CD4-positive, alpha-beta T cell (primary cell): ENCODE measurements around the gene ZMYND15. TPM values are rescaled to one million over a fixed set of nuclear protein-coding genes. Genes with fewer than 3 reads are reported as not detected.

ENCODE experiments used
- ATAC-seq: fragments of 200-7000 bp; cut with Tn5 transposase; one replicate; pipeline ENCODE4 v1.10.0; 2022; ENCODE audit warnings: mild to moderate bottlenecking; ENCODE audit not compliant: poor library complexity
- CTCF ChIA-PET: fragments of 350-600 bp; sonication (Branson Sonifier 250); formaldehyde crosslinking; loops from one replicate; lab custom pipeline; 2021; ENCODE audit warnings: antibody characterized with exemption, inconsistent platforms; lab: Charles Lee
- POLR2A ChIA-PET: fragments of 350-600 bp; sonication (Branson Sonifier 250); formaldehyde crosslinking; loops from one replicate; lab custom pipeline; 2021; ENCODE audit warnings: antibody characterized with exemption, inconsistent platforms; lab: Charles Lee
- DNase-seq, 14 experiments: peaks; one replicate each; pipeline ENCODE4 v3.0.0-alpha.2; 2013 to 2020; ENCODE audit warnings: mixed read lengths in 2 of 14
- H3K27ac ChIP-seq, 2 donors: one replicate each; pipeline versions ENCODE4 v1.5.1 to v1.7.0; 2013; ENCODE audit warnings: low read length in 2 of 2, low read depth in 1 of 2, mild to moderate bottlenecking in 1 of 2
- H3K27me3 ChIP-seq, 2 experiments: 1 replicate in 1 of 2; 2 replicates in 1 of 2; pipeline versions ENCODE4 v1.6.1 to v1.7.0; 2013; ENCODE audit warnings: low read length in 2 of 2, control low read depth in 1 of 2, mild to moderate bottlenecking in 1 of 2, moderate library complexity in 1 of 2; ENCODE audit not compliant: insufficient read depth in 2 of 2, control insufficient read depth in 1 of 2
- H3K36me3 ChIP-seq: one replicate; pipeline ENCODE4 v1.6.1; 2013; ENCODE audit warnings: low read length, control low read depth; ENCODE audit not compliant: insufficient read depth
- H3K4me1 ChIP-seq: one replicate; pipeline ENCODE4 v1.6.1; 2013; ENCODE audit warnings: low read length, control low read depth; ENCODE audit not compliant: insufficient read depth
- H3K4me3 ChIP-seq: one replicate; pipeline ENCODE4 v1.5.1; 2013; ENCODE audit warnings: mild to moderate bottlenecking, low read length, moderate library complexity
- H3K9me3 ChIP-seq, 2 experiments: 1 replicate in 1 of 2; 2 replicates in 1 of 2; pipeline versions ENCODE4 v1.6.1 to v1.7.0; 2013; ENCODE audit warnings: low read length in 2 of 2, mild to moderate bottlenecking in 2 of 2, control low read depth in 1 of 2, moderate library complexity in 1 of 2; ENCODE audit not compliant: control insufficient read depth in 1 of 2, insufficient read depth in 1 of 2
- H3K27ac Mint-ChIP-seq: one replicate; pipeline ENCODE4 v1.8.0; 2020; ENCODE audit warnings: mixed read lengths
- H3K27me3 Mint-ChIP-seq: one replicate; pipeline ENCODE4 v1.8.0; 2021; ENCODE audit warnings: mixed read lengths
- H3K36me3 Mint-ChIP-seq: one replicate; pipeline ENCODE4 v1.8.0; 2021; ENCODE audit warnings: low read depth, mixed read lengths
- H3K4me1 Mint-ChIP-seq: one replicate; pipeline ENCODE4 v1.8.0; 2021; ENCODE audit warnings: low read depth, mixed read lengths
- H3K4me3 Mint-ChIP-seq: one replicate; pipeline ENCODE4 v1.8.0; 2020; ENCODE audit warnings: mild to moderate bottlenecking, mixed read lengths
- H3K9me3 Mint-ChIP-seq: one replicate; pipeline ENCODE4 v1.8.0; 2020; ENCODE audit warnings: mixed read lengths
- CTCF ChIP-seq: fragments of 200-600 bp; IDR thresholded peaks from one replicate; pipeline ENCODE4 v1.8.0; 2022; ENCODE audit warnings: antibody characterized with exemption, mild to moderate bottlenecking
- intact Hi-C, 2 experiments: fragments of 100-400 bp; cut with DNase I in 1 of 2; cut with micrococcal nuclease in 1 of 2; formaldehyde crosslinking; loops; one replicate each; pipeline versions ENCODE4 v1.15.1 to v1.9.0; 2023 to 2025; cut with DNase I, micrococcal nuclease
- total RNA-seq, 174 experiments: library from RNA in 2 of 174; stranded (reverse) in 2 of 174; gene quantifications; one replicate each; pipeline ENCODE4 v1.2.3 and lab custom pipeline; 2021 to 2026

Gene ZMYND15
- total RNA-seq, 2 experiments from 2014 or later: 3.1 to 3.3 TPM

GRCh38 chr17:4718276-4718675 is 21.4 kb upstream of the ZMYND15 start:
- Histone ChIP-seq H3K27me3 (no peaks in the 10 kb centered on the region), H3K9me3 (no peaks in the 10 kb centered on the region), H3K4me1 (peaks cover 50% of the 10 kb centered on the region), H3K36me3 (peaks cover 61% of the 10 kb centered on the region), H3K4me3 (no peak overlapping the region), H3K27ac (no peak overlapping the region)
- CTCF ChIA-PET: no interaction called here
- Mint-ChIP-seq H3K27me3 (no peaks in the 10 kb centered on the region), H3K27ac (no peak overlapping the region), H3K4me1 (peaks cover 33% of the 10 kb centered on the region), H3K9me3 (no peaks in the 10 kb centered on the region), H3K36me3 (peaks cover 70% of the 10 kb centered on the region), H3K4me3 (no peak overlapping the region)
- DNase-seq: no peak
- TF ChIP-seq CTCF: no peak
- POLR2A ChIA-PET: no interaction called here
- intact Hi-C loops: loop anchor here in 1 of 2 experiments (10.0 kb wide), 1 partner anchor 357 kb away; the partner anchor contains the start of gene ZFP3
- ATAC-seq: no peak

GRCh38 chr17:4719146-4719545 is 20.5 kb upstream of the ZMYND15 start:
- Histone ChIP-seq H3K36me3 (peaks cover 61% of the 10 kb centered on the region), H3K27me3 (no peaks in the 10 kb centered on the region), H3K4me1 (peaks cover 42% of the 10 kb centered on the region), H3K4me3 (no peak overlapping the region), H3K9me3 (no peaks in the 10 kb centered on the region), H3K27ac (no peak overlapping the region)
- Mint-ChIP-seq H3K36me3 (peaks cover 70% of the 10 kb centered on the region), H3K4me3 (no peak overlapping the region), H3K9me3 (no peaks in the 10 kb centered on the region), H3K27me3 (no peaks in the 10 kb centered on the region), H3K27ac (no peak overlapping the region), H3K4me1 (peaks cover 24% of the 10 kb centered on the region)
- CTCF ChIA-PET: no interaction called here
- ATAC-seq: no peak
- intact Hi-C loops: loop anchor here in 1 of 2 experiments (10.0 kb wide), 1 partner anchor 356 kb away; the partner anchor contains the start of gene ZFP3
- no peak for TF ChIP-seq CTCF
- DNase-seq: no peak
- POLR2A ChIA-PET: no interaction called here

GRCh38 chr17:4719684-4720221 is 19.9 kb upstream of the ZMYND15 start:
- intact Hi-C loops: loop anchor here in 1 of 2 experiments (10.0 kb wide), 1 partner anchor 355 kb away; the partner anchor contains the start of gene ZFP3
- no peaks in the 10 kb centered on the region for H3K9me3 ChIP-seq
- peaks cover 61% of the 10 kb centered on the region for H3K36me3 ChIP-seq
- POLR2A ChIA-PET: no interaction called here
- no peaks in the 10 kb centered on the region for H3K27me3 Mint-ChIP-seq
- no peak for TF ChIP-seq CTCF
- H3K4me1 Mint-ChIP-seq: peaks cover 21% of the 10 kb centered on the region
- no peak overlapping the region for H3K4me3 ChIP-seq
- CTCF ChIA-PET: no interaction called here
- H3K36me3 Mint-ChIP-seq: peaks cover 70% of the 10 kb centered on the region
- peaks cover 36% of the 10 kb centered on the region for H3K4me1 ChIP-seq
- no peak overlapping the region for H3K27ac ChIP-seq
- no peaks in the 10 kb centered on the region for H3K27me3 ChIP-seq
- H3K27ac Mint-ChIP-seq: no peak overlapping the region
- H3K9me3 Mint-ChIP-seq: no peaks in the 10 kb centered on the region
- no peak overlapping the region for H3K4me3 Mint-ChIP-seq
- DNase-seq (no peak), ATAC-seq (no peak)
